ENCODE data around the gene CLCN6.

The CLCN6 gene

DNA sequence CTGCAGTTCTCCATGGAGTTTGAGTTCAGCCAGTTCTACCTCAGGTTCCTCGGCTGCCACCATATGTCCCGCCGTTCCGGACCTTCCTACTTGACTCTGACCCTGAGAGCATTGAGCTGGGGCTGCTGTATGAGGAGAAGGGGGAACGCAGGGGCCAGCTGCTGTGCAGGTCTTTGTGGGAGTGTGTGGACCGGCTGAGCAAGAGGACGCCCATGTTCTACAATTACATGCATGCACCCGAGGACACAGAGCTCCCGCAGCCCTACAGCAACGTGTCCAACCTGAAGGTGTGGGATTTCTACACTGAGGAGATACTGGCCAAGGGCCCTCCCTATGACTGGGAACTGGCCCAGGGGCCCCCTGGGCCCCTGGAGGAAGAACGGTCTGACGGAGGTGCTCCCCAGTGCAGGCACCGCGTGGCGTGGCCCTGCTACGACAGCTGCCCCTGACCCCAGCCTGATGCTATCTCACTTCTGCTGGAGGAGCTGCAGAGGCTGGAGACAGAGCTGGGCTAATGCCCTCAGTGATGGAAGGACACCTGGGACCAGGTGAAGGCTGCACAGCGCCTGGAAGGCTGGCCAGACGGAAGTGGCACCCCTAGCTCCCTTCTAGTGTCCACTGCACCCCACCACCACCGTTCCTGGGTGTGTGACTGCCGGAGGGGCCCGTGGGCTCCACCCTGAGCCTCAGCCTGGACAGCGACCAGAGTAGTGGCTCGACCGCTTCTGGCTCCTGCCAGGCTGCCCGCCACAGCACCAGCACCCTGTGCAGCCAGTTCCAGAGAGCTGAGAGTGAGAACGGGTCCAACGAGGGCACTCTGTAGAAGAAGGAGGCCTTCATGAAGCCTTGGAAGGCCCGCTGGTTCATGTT, 73.6 kb downstream of the CLCN6 start:
- no peak for DNase-seq (ENCODE audit: low spot score)

DNA sequence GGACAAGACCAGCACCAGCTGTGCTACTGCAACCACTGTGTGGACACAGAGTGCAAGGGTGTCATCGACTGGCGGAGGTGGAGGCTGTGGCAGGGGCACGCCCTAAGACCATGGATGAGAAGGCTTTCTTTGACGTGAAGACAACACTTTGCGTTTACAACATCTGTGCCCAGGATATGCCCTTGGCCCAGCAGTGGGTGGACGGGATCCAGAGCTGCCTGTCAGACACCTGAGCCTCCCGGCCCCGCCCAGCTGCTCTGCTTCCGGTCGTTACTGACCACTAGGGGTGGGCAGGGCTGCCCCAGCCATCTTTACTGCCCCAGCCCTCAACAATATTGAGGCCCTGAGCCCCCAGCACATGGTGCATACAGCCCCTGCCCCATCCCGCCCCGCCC, 74.2 kb downstream of the CLCN6 start:
- DNase-seq (ENCODE audit: low spot score) = no peak

DNA sequence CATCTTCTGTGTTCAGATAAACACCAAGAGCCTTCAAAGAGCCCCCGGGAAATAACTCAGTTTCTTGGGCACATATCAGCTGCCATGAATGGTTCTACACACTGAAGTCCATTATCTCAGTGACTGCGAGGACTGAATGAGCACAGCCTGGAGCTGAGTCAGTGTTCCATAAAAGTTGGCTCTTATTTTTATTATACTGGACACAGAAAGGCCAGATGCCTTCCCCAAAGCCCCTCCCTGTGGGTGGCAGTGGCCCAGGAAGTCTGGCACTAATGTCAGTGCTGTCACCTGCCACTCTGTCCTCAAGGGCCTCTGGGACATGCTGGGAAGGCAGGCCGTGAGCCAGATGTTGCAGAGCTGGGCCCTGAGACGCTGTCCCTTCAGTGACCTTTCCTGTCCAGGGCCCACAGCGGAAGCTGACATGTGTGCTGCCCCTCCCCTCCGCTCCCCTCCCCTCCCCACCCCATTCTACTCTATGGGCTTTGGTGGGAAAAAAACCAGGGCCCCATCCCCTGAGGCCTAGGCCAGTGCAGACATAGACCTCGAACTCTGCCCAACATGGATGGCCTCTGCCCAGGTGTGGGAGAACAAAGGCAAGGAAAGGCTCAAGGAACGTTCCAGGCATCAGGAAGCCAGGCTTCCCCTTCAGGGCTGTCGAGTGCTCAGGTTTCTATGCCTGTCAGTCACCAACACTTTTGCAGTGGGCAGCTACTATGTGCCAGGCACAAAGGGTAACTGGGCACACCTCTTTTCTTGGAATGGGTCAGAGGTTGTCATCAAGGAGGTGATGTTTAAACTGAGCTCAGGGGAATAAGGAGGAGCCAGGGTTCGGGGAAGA, 75.1 kb downstream of the CLCN6 start:
- no peak for DNase-seq (ENCODE audit: low spot score)

DNA sequence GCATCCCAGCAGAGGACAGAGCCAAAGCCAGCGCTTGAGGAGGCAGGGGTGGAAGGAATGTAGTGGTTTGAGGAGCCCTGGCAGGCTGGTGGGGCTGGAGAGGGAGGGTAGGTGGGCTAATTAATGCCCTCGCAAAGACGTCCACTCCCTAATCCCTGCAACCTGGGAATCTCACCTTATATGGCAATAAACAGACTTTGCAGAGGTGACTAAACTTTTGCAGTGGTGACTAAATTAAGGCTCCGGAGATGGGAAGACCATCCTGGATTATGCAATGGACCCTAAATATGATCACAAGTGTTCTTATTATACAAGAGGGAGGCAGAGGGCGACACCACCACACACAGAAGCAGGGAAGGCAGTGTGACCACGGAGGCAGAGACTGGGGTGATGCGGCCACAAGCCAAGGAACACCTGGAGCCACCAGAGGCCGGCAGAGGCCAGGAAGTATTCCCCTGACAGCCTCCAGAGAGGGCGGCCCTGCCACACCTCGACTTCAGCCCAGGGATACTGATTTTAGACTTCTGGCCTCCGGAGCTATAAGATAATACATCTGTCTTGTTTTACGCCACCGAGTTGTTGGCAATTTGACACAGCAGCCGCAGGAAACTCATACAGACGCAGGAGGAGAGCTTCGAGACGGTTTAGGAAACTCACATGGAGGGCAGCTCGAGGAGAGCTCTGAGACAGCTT, 75.9 kb downstream of the CLCN6 start:
- DNase-seq (ENCODE audit: low spot score) = peak; percentile 27

DNA sequence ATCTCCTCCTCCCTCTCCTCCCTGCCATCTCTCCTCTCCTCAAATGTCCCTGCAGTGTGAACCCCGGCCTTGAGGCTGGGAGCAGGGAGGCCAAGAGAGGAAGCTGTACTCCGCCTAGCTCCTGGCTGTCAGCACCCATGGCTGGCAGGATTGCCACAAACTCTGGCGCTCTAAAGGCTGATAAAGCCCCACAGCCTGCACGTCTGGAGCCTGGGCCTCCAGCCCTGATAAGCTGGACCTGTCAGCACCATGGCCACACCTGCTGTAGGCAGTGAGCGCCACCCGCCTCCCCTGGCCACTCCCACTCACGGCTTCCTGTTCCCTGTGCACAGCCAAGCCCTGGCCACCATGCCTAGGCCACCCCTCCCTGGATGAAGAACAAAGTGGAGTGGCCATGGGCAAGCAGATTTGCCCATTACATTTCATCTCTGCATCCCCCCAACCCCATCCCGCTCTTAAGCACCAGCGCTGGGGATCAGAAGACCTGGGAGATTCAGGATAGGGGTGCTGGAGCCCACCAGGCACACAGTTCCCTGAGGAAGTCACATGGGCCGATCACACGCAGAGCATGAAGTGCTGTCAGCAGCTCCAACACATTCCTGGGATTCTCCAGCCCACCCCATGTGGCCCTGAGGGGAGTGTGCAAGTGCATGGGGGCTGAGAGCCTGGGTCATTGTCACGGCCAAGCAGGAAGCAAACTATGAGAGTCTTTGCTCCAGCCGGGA, 77.0 kb downstream of the CLCN6 start:
- no peak for DNase-seq (ENCODE audit: low spot score)

DNA sequence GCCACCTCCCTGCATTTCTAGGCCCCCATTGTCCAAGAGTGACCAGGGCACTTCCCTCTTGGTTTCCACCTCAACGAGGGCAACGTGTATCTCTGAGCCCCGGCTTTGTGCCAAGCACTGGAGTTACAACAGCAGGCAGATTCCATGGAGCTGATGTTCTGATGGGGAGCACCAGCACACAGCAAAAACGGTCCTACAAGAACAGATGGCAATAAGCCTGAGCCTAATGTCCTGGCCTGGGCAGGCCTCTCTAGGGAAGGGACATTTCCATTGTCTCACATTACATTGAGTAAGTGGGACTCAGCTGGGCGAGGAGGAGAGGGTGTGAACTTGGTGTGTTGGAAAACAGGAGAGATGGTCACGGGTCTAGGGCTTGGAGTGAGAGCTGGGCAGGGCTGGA, 79.9 kb downstream of the CLCN6 start:
- DNase-seq (ENCODE audit: low spot score) = no peak

DNA sequence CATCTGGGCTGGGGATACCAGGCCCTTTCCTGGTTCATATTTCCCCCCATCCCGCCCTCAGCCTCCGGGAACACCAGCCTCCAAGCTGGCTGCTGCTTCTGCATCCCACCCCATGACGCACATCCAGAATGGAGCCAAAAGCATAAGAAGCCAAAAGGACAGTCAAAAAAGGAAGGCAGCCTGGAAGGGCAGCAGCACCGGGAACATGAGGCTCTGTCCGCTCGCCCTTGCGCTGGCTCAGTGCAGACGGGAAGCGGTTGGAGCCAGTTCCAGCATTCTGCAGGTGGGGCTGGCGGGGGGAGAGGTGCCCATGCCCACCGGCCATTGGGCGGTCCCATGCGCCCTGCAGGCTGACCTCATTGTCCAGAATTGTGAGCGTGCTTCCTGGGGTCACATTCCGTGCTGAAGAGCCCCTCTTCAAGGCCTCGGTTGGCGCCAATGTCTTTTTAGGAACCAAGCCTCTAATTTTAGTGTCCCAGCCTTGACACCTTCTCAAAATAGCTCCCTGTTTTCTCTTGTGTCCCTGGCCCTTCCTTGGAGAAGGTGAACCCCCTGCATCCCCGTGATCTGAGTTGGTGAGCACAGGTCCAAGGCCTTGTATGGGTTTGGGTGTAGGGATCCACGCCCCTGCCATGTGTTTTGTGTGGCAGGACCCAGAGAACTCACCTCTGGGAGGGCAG, 81.1 kb downstream of the CLCN6 start:
- DNase-seq (ENCODE audit: low spot score) = no peak

DNA sequence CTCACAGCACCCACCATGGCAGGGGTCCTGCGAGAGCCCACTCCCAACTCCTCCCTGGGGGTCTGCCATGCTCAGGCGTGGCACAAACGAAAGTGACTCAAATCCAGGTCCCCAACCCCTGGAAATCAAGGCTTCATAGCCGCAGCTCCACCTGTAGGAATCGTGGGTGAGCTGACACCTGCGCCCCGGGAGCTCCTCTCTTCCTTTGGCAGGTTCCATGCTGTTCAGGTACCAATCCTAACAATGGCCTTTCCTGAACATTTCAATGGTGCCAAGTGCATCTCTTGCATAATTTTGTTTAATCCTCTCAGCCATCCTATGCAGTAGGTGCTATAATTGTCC, 81.6 kb downstream of the CLCN6 start:
- no peak for DNase-seq (ENCODE audit: low spot score)

DNA sequence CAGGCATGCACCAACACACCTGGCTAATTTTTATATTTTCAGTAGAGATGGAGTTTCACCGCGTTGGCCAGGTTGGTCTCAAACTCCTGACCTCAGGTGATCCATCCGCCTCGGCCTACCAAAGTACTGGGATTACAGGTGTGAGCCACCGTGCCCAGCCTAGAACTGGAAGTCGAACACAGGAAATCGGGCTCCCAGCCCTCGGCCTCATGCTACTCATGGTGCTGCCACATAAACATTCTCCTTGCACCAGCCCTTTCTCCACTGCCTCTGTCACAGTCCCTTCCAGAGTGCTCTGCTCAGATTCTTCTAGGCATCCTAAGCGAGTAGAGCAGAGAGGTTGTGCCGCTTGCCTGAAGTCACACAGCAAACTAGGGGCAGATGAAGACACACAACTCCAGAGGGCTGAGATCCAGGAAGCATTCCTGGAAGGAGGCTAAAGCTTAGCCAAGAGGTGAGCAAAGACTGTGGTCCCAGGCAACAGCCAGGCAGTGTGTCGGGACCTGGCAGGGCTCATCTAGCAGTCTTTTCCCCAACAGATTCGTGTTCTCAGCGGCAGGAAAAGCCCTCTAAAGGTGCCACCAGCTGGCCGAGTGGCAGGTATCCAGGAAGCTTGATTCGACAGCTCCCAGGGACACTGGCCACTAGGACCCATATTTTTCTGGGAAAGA, 82.3 kb downstream of the CLCN6 start:
- DNase-seq (ENCODE audit: low spot score) = no peak

DNA sequence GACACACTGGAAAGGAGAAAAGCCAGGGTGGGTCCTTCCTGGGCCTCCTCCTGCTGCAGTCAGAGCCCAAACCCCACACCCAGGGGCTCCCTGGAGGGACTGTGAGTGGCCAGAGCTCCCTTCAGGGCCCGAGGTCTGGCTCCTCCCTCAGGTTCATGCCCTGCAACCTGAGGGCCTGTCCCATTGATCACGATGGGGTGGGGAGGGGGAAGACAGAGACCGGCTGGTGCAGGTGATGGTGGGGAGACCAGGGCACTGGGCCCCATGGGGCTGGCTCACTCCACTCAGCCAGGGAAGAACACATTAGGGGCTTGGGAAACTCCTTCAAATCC, 82.9 kb downstream of the CLCN6 start:
- no peak for DNase-seq (ENCODE audit: low spot score)

DNA sequence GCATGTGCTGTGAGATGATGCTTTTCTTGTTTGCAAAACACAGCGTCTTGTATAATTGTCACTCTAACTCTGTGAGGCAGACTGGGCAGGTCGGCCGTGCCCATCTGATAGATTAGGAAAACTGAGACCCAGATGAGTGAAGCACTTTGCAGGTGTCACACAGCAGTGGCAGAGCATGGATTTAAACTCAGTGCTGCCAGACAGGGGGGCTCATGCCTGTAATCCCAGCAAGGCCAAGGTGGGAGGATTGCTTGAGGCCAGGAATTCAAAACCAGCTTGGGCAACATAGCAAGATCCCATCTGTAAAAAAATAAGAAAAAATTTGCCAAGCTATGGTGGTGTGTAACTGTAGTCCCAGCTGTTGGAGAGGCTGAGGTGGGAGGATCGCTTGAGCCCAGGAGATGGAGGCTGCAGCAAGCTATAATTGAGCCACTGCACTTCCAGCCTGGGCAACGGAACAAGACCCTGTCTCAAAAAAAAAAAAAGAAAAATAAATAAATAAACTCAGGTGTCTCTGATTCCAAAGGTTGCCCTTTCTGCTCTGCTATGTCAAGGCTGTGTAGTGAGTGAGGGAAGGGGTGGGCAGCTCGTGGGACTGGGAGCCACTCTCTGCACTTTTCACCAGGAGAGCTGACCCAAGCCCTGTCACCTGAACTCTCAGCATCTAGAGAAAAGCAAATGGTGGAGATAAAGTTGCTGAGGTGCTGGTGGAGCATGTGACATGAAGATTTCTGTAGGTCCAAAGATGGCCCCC, 85.6 kb downstream of the CLCN6 start:
- no peak for DNase-seq (ENCODE audit: low spot score)

Data from RKO (cell line).